Measurements from ENCODE around the gene CLTA.

DNA sequence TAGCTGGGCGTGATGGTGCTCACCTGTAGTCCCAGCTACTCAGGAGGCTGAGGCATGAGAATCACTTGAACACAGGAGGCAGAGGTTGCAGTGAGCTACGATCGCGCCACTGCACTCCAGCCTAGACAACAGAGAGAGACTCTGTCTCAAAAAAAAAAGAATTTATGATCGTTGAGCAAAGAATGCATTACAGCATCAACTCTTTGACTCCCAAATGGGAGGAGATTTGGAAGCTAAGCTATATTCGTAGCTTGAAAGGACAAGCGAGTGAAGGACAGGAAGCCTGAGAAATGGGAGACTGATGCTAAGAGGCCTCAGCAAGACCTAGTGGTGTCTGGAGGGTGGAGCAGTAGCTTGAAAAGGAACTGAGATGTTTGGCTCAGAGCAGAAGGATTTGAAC is 31.8 kb upstream of the CLTA start:
- TF ChIP-seq POLR2A (IDR thresholded peaks at IDR 0.05) (no peak), CTCF (IDR thresholded peaks at IDR 0.05) (no peak)

Data from heart left ventricle (tissue), 13 donors.